Left ventricle myocardium inferior (tissue), 1 donor: Measurements from ENCODE around the gene PPTC7. TPM values are rescaled to one million over a fixed set of nuclear protein-coding genes. Genes with fewer than 3 reads are reported as not detected.

Experiments used
- DNase-seq: peaks from one replicate; pipeline ENCODE4 v3.0.0-alpha.2; 2020
- H3K27ac ChIP-seq: fragments of 200-600 bp; replicated peaks from 2 replicates; pipeline ENCODE4 v1.8.0; 2021
- H3K27me3 ChIP-seq: fragments of 200-600 bp; 2 replicates; pipeline ENCODE4 v1.8.0; 2021; ENCODE audit warnings: low read depth
- H3K36me3 ChIP-seq: fragments of 200-600 bp; 2 replicates; pipeline ENCODE4 v1.8.0; 2021
- H3K4me1 ChIP-seq: fragments of 200-600 bp; 2 replicates; pipeline ENCODE4 v1.8.0; 2021
- H3K4me3 ChIP-seq: fragments of 200-600 bp; 2 replicates; pipeline ENCODE4 v1.8.0; 2021; ENCODE audit warnings: mild to moderate bottlenecking, moderate library complexity
- H3K9me3 ChIP-seq: fragments of 200-600 bp; replicated peaks from 2 replicates; pipeline ENCODE4 v1.8.0; 2021
- CTCF ChIP-seq: fragments of 200-600 bp; IDR thresholded peaks from 2 replicates; pipeline ENCODE4 v1.8.0; 2021; ENCODE audit warnings: antibody characterized with exemption, mild to moderate bottlenecking, borderline replicate concordance
- intact Hi-C: fragments of 100-400 bp; cut with micrococcal nuclease; formaldehyde crosslinking; loops from one replicate; pipeline ENCODE4 v1.11.0; 2022
- total RNA-seq: library from RNA; stranded (reverse); fragmentation: NEBNext Ultra II Directional; extraction: Animal tissue kit (Norgen Biotek cat#: 25700); gene quantifications from one replicate; pipeline ENCODE4 v1.2.1, GENCODE V29; 2021
- donor health status: DM: no; HTN: yes; CAD: no; lungs with severe emphysema.

The PPTC7 gene
- total RNA-seq, 1 donor from 2014 or later = 103 TPM

- Histone ChIP-seq H3K36me3 (peaks cover 12% of the 10 kb centered on the region), H3K4me3 (no peak overlapping the region), H3K4me1 (peaks cover 98% of the 10 kb centered on the region), H3K27me3 (no peaks in the 10 kb centered on the region), H3K27ac (peak overlapping the region; percentile 12), H3K9me3 (no peaks in the 10 kb centered on the region)
- no peak for TF ChIP-seq CTCF
- intact Hi-C loops = no loop called here
- no peak for DNase-seq
Observed at GRCh38 chr12:110554184-110554583, 28.9 kb downstream of the PPTC7 start.

GRCh38 chr12:110550981-110551380 is 32.1 kb downstream of the PPTC7 start:
- Histone ChIP-seq H3K27ac (peak overlapping the region; percentile 87), H3K36me3 (peaks cover 12% of the 10 kb centered on the region), H3K4me3 (no peak overlapping the region), H3K4me1 (peaks cover 96% of the 10 kb centered on the region), H3K27me3 (no peaks in the 10 kb centered on the region), H3K9me3 (no peaks in the 10 kb centered on the region)
- no peak for TF ChIP-seq CTCF
- intact Hi-C loops = no loop called here
- DNase-seq = no peak

GRCh38 chr12:110549716-110550115 is 33.4 kb downstream of the PPTC7 start:
- TF ChIP-seq CTCF = no peak
- no peak for DNase-seq
- H3K9me3 ChIP-seq = no peaks in the 10 kb centered on the region

GRCh38 chr12:110548678-110549077 is 34.4 kb downstream of the PPTC7 start:
- no peak for DNase-seq
- peak overlapping the region; percentile 87 for H3K27ac ChIP-seq

More at GRCh38 chr12:110549716-110550115, 33.4 kb downstream of the PPTC7 start:
- peaks cover 20% of the 10 kb centered on the region for H3K36me3 ChIP-seq
- H3K4me3 ChIP-seq = no peak overlapping the region
- intact Hi-C loops = no loop called here
- peaks cover 96% of the 10 kb centered on the region for H3K4me1 ChIP-seq
- no peaks in the 10 kb centered on the region for H3K27me3 ChIP-seq
- H3K27ac ChIP-seq = peak overlapping the region; percentile 87

GRCh38 chr12:110547090-110547489 is 36.0 kb downstream of the PPTC7 start:
- no peaks in the 10 kb centered on the region for H3K9me3 ChIP-seq
- DNase-seq = no peak
- peak overlapping the region; percentile 47 for H3K4me3 ChIP-seq
- H3K4me1 ChIP-seq = peaks cover 98% of the 10 kb centered on the region
- no peaks in the 10 kb centered on the region for H3K27me3 ChIP-seq
- H3K27ac ChIP-seq = peak overlapping the region; percentile 87
- H3K36me3 ChIP-seq = peaks cover 29% of the 10 kb centered on the region
- no peak for TF ChIP-seq CTCF
- intact Hi-C loops = no loop called here

More at GRCh38 chr12:110548678-110549077, 34.4 kb downstream of the PPTC7 start:
- intact Hi-C loops = no loop called here
- Histone ChIP-seq H3K9me3 (no peaks in the 10 kb centered on the region), H3K27me3 (no peaks in the 10 kb centered on the region), H3K4me1 (peaks cover 96% of the 10 kb centered on the region), H3K36me3 (peaks cover 26% of the 10 kb centered on the region), H3K4me3 (peak overlapping the region; percentile 47)
- no peak for TF ChIP-seq CTCF
